HEK293 (cell line): ENCODE data around the gene BOLL.
"Not testable (repeated sequence)": the region's sequence is repeated elsewhere in the genome, so short reads cannot be mapped to it uniquely, and the experiment has no call there.

Experiments used
- CTCF ChIA-PET: fragments of 350-600 bp; formaldehyde crosslinking; extraction: SDS; loops from one replicate; lab custom pipeline; 2021; ENCODE audit warnings: antibody characterized with exemption; lab: Yijun Ruan, JAX
- POLR2A ChIA-PET: fragments of 300-600 bp; formaldehyde crosslinking; extraction: SDS; loops from one replicate; lab custom pipeline; 2020; ENCODE audit warnings: antibody characterized with exemption, inconsistent platforms; lab: Yijun Ruan, JAX
- H3K27ac ChIP-seq: fragments of 200-500 bp; sonication (Bioruptor generic); 2 replicates; pipeline ENCODE4 v1.5.1; 2014; ENCODE audit warnings: low read depth, low read length, control low read depth, inconsistent platforms; ENCODE audit errors: extremely low read depth
- H3K36me3 ChIP-seq, 2 experiments: fragments of 200-500 bp in 1 of 2; sonication (Bioruptor generic) in 1 of 2; 1 replicate in 1 of 2; 2 replicates in 1 of 2; pipeline ENCODE4 v1.5.1; 2014 to 2017; ENCODE audit warnings: inconsistent platforms in 2 of 2, low read length in 2 of 2; ENCODE audit not compliant: control insufficient read depth in 2 of 2, insufficient read depth in 1 of 2
- H3K4me1 ChIP-seq: fragments of 200-500 bp; sonication (Bioruptor generic); 2 replicates; pipeline ENCODE4 v1.5.1; 2014; ENCODE audit warnings: mild to moderate bottlenecking, low read length, inconsistent platforms; ENCODE audit not compliant: control insufficient read depth, insufficient read depth
- H3K4me3 ChIP-seq: 2 replicates; pipeline ENCODE4 v1.5.1; 2011; ENCODE audit warnings: low read depth, mild to moderate bottlenecking, control low read depth, low read length, moderate library complexity
- H3K9me3 ChIP-seq: fragments of 200-500 bp; sonication (Bioruptor generic); 2 replicates; pipeline ENCODE4 v1.5.1; 2014; ENCODE audit warnings: low read depth, low read length, inconsistent platforms; ENCODE audit not compliant: control insufficient read depth, insufficient read depth
- FEZF1 ChIP-seq: fragments of 450-650 bp; formaldehyde crosslinking; IDR thresholded peaks from 2 replicates; pipeline ENCODE4 v1.5.1; 2016; ENCODE audit warnings: missing biosample characterization, missing genetic modification characterization
- GLI4 ChIP-seq: fragments of 450-650 bp; formaldehyde crosslinking; IDR thresholded peaks from 2 replicates; pipeline ENCODE4 v1.5.1; 2016; ENCODE audit warnings: missing biosample characterization, missing genetic modification characterization
- GLIS1 ChIP-seq: fragments of 450-650 bp; formaldehyde crosslinking; IDR thresholded peaks from 2 replicates; pipeline ENCODE4 v1.5.1; 2016; ENCODE audit warnings: missing biosample characterization, missing genetic modification characterization
- OSR2 ChIP-seq: fragments of 450-650 bp; formaldehyde crosslinking; IDR thresholded peaks from 2 replicates; pipeline ENCODE4 v1.5.1; 2016; ENCODE audit warnings: missing biosample characterization, missing genetic modification characterization
- REPIN1 ChIP-seq: fragments of 450-650 bp; formaldehyde crosslinking; IDR thresholded peaks from 2 replicates; pipeline ENCODE4 v1.5.1; 2017; ENCODE audit warnings: missing biosample characterization, missing genetic modification characterization, low read depth
- SP3 ChIP-seq: fragments of 450-650 bp; formaldehyde crosslinking; IDR thresholded peaks from 2 replicates; pipeline ENCODE4 v1.5.1; 2016; ENCODE audit warnings: missing biosample characterization, missing genetic modification characterization
- ZFP37 ChIP-seq: fragments of 450-650 bp; formaldehyde crosslinking; IDR thresholded peaks from 2 replicates; pipeline ENCODE4 v1.5.1; 2016; ENCODE audit warnings: missing biosample characterization, missing genetic modification characterization
- ZIC2 ChIP-seq: fragments of 450-650 bp; formaldehyde crosslinking; IDR thresholded peaks from 2 replicates; pipeline ENCODE4 v1.5.1; 2016; ENCODE audit warnings: missing biosample characterization, missing genetic modification characterization
- ZNF132 ChIP-seq: fragments of 450-650 bp; formaldehyde crosslinking; IDR thresholded peaks from 2 replicates; pipeline ENCODE4 v1.5.1; 2017; ENCODE audit warnings: missing biosample characterization, missing genetic modification characterization, borderline replicate concordance
- ZNF140 ChIP-seq: fragments of 450-650 bp; formaldehyde crosslinking; IDR thresholded peaks from 2 replicates; pipeline ENCODE4 v1.5.1; 2016; ENCODE audit warnings: missing biosample characterization, missing genetic modification characterization
- ZNF202 ChIP-seq: fragments of 450-650 bp; formaldehyde crosslinking; IDR thresholded peaks from 2 replicates; pipeline ENCODE4 v1.5.1; 2016; ENCODE audit warnings: missing biosample characterization, missing genetic modification characterization, borderline replicate concordance
- ZNF211 ChIP-seq: fragments of 450-650 bp; formaldehyde crosslinking; IDR thresholded peaks from 2 replicates; pipeline ENCODE4 v1.5.1; 2016; ENCODE audit warnings: low read depth, missing biosample characterization, missing genetic modification characterization
- ZNF214 ChIP-seq: fragments of 450-650 bp; formaldehyde crosslinking; IDR thresholded peaks from 2 replicates; pipeline ENCODE4 v1.5.1; 2017; ENCODE audit warnings: missing biosample characterization, mild to moderate bottlenecking, missing genetic modification characterization, borderline replicate concordance
- ZNF324 ChIP-seq: fragments of 450-650 bp; formaldehyde crosslinking; IDR thresholded peaks from 2 replicates; pipeline ENCODE4 v1.5.1; 2016; ENCODE audit warnings: missing biosample characterization, missing genetic modification characterization
- ZNF433 ChIP-seq: fragments of 450-650 bp; formaldehyde crosslinking; IDR thresholded peaks from 2 replicates; pipeline ENCODE4 v1.5.1; 2016; ENCODE audit warnings: missing biosample characterization, missing genetic modification characterization, low read depth
- ZNF561 ChIP-seq: fragments of 450-650 bp; IDR thresholded peaks from 2 replicates; pipeline ENCODE4 v1.5.1; 2018; ENCODE audit warnings: missing biosample characterization, missing genetic modification characterization, borderline replicate concordance
- ZNF596 ChIP-seq: fragments of 450-650 bp; IDR thresholded peaks from 2 replicates; pipeline ENCODE4 v1.5.0; 2018; ENCODE audit warnings: missing biosample characterization, mild to moderate bottlenecking, missing genetic modification characterization, moderate library complexity
- ZNF621 ChIP-seq: fragments of 450-650 bp; formaldehyde crosslinking; IDR thresholded peaks from 2 replicates; pipeline ENCODE4 v1.5.1; 2017; ENCODE audit warnings: missing biosample characterization, missing genetic modification characterization
- ZNF677 ChIP-seq: fragments of 450-650 bp; IDR thresholded peaks from 2 replicates; pipeline ENCODE4 v1.5.0; 2018; ENCODE audit warnings: missing biosample characterization, mild to moderate bottlenecking, missing genetic modification characterization, moderate library complexity
- ZNF707 ChIP-seq: fragments of 450-650 bp; formaldehyde crosslinking; IDR thresholded peaks from 2 replicates; pipeline ENCODE4 v1.5.1; 2016; ENCODE audit warnings: missing biosample characterization, missing genetic modification characterization
- ZNF76 ChIP-seq: fragments of 450-650 bp; formaldehyde crosslinking; IDR thresholded peaks from 2 replicates; pipeline ENCODE4; 2016; ENCODE audit warnings: low read depth, missing biosample characterization, missing genetic modification characterization, borderline replicate concordance
- ZNF776 ChIP-seq: fragments of 450-650 bp; formaldehyde crosslinking; IDR thresholded peaks from 2 replicates; pipeline ENCODE4 v1.5.0; 2017; ENCODE audit warnings: missing biosample characterization, missing genetic modification characterization, borderline replicate concordance
- ZSCAN16 ChIP-seq: fragments of 450-650 bp; formaldehyde crosslinking; IDR thresholded peaks from 2 replicates; pipeline ENCODE4 v1.5.1; 2016; ENCODE audit warnings: missing biosample characterization, missing genetic modification characterization
- TF ChIP-seq, protein P1 (sequence below): fragments of 450-650 bp; formaldehyde crosslinking; IDR thresholded peaks from 2 replicates; pipeline ENCODE4 v1.5.1; 2016; ENCODE audit warnings: missing biosample characterization, missing genetic modification characterization
- TF ChIP-seq, protein P2 (sequence below): IDR thresholded peaks from 2 replicates; pipeline ENCODE4 v1.6.1; 2011; ENCODE audit warnings: mild to moderate bottlenecking, low read depth, low read length, borderline replicate concordance

Gene BOLL

DNA sequence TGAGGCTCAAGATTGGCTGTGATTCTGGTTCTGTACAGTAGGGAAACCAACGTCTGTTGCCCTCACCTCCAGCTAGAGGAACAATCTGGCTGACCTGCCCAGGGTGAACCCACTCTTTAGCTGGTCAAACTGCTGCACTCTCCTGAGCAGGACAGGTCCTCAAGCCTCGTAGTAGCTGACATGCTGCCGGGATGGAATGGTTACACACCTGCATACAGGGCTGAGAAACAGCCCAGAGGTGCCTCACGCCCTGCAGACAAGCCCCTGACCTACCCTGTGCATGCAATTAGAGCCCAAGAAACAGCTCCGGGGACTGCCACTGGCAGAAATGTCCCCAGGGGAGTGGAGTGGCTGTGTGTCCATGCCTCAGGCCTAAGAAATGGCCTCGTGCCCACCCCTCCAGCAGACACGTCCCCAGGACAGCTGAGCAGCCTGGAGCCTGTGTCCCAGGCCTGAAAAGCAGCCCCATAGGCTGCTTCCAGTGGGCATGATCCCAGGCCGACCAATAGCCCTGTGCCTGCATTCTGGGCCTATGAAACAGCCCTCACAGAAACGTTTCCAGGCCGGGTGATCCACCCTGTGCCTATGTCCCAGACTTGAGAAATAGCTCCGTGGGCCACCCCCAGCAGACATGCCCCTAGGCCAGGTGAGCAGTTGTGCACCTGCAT lies 25.4 kb downstream of the BOLL start:
- TF ChIP-seq ZNF776 (tag by site-specific recombination) (no peak), ZNF211 (no peak), ZNF677 (tag by site-specific recombination) (no peak)
- TF ChIP-seq, protein P1, sequence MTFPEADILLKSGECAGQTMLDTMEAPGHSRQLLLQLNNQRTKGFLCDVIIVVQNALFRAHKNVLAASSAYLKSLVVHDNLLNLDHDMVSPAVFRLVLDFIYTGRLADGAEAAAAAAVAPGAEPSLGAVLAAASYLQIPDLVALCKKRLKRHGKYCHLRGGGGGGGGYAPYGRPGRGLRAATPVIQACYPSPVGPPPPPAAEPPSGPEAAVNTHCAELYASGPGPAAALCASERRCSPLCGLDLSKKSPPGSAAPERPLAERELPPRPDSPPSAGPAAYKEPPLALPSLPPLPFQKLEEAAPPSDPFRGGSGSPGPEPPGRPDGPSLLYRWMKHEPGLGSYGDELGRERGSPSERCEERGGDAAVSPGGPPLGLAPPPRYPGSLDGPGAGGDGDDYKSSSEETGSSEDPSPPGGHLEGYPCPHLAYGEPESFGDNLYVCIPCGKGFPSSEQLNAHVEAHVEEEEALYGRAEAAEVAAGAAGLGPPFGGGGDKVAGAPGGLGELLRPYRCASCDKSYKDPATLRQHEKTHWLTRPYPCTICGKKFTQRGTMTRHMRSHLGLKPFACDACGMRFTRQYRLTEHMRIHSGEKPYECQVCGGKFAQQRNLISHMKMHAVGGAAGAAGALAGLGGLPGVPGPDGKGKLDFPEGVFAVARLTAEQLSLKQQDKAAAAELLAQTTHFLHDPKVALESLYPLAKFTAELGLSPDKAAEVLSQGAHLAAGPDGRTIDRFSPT: no peak

DNA sequence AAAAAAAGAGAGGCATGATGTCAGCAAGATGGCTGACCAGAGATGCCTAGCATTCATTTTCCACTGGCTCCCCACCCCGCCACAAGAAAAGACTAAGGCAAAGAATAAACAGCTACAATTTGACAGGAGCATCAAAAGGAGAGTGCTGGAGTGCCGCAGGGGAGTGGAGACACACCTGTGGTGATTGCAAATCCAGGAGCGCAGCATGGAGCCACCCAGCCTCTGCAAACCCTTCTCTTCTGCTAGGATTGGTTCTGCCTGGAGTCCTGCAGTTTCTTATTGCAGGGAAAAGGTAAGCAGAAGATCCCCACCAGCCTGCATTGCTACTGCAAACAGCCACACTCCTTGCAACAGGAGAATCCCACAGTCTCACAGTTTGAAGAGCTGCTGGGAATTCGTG lies 26.1 kb downstream of the BOLL start:
- CTCF ChIA-PET: interaction anchor here (0.5 kb wide), 1 partner anchor 92 kb away, joined by 4 read pairs; no protein-coding TSS in a partner anchor

More for the DNA sequence above, 25.4 kb downstream of the BOLL start:
- no peak overlapping the region for H3K27ac ChIP-seq
- no peaks in the 10 kb centered on the region for H3K9me3 ChIP-seq
- CTCF ChIA-PET: interaction anchor here (0.5 kb wide), 1 partner anchor 93 kb away, joined by 4 read pairs; no protein-coding TSS in a partner anchor
- no peaks in the 10 kb centered on the region for H3K36me3 ChIP-seq
- POLR2A ChIA-PET: no interaction called here
- no peak overlapping the region for H3K4me3 ChIP-seq
- H3K4me1 ChIP-seq: no peaks in the 10 kb centered on the region

DNA sequence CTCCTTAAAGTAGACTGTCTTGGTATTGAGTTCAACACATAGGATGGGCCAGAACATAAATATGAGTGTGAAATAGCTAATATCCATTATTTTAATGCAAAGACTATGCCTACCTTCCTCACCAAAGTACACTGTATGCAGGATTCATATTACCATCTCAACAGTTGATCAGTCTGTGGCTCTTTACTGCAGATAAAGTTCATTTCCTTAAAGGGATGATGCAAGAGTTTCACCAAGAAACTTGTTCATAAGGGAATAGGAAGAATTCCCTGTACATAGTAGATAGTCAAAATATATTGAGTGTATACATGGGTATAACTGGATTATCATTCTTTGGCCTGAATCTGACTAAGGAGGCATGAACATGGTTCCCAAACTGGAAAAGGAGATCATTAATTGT lies 44.9 kb downstream of the BOLL start:
- ChIA-PET POLR2A (no interaction called here), CTCF (no interaction called here)
- TF ChIP-seq ZNF76 (tag by site-specific recombination): no peak
- no peak for TF ChIP-seq ZFP37 (tag by site-specific recombination)
- TF ChIP-seq ZNF707 (tag by site-specific recombination): no peak
- no peak for TF ChIP-seq ZNF561 (tag by site-specific recombination)
- no peak for TF ChIP-seq ZSCAN16 (tag by site-specific recombination)
- no peak for TF ChIP-seq REPIN1 (tag by site-specific recombination)
- TF ChIP-seq, protein P2, sequence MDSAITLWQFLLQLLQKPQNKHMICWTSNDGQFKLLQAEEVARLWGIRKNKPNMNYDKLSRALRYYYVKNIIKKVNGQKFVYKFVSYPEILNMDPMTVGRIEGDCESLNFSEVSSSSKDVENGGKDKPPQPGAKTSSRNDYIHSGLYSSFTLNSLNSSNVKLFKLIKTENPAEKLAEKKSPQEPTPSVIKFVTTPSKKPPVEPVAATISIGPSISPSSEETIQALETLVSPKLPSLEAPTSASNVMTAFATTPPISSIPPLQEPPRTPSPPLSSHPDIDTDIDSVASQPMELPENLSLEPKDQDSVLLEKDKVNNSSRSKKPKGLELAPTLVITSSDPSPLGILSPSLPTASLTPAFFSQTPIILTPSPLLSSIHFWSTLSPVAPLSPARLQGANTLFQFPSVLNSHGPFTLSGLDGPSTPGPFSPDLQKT: no peak
- TF ChIP-seq ZNF324 (tag by site-specific recombination): no peak
- no peak for TF ChIP-seq ZNF621 (tag by site-specific recombination)
- TF ChIP-seq ZNF211: no peak
- TF ChIP-seq GLIS1: no peak
- no peak for TF ChIP-seq ZIC2 (tag by site-specific recombination)
- no peak for TF ChIP-seq ZNF433 (tag by site-specific recombination)
- TF ChIP-seq FEZF1 (tag by site-specific recombination): no peak
- Histone ChIP-seq H3K4me3 (no peak overlapping the region), H3K9me3 (no peaks in the 10 kb centered on the region), H3K4me1 (no peaks in the 10 kb centered on the region), H3K36me3 (no peaks in the 10 kb centered on the region), H3K27ac (no peak overlapping the region)

More for the DNA sequence above, 26.1 kb downstream of the BOLL start:
- no peak overlapping the region for H3K4me3 ChIP-seq
- no peaks in the 10 kb centered on the region for H3K9me3 ChIP-seq
- TF ChIP-seq ZNF596 (no peak), ZNF202 (tag by site-specific recombination) (no peak), ZNF132 (no peak), ZNF214 (tag by site-specific recombination) (no peak), GLI4 (tag by site-specific recombination) (no peak), SP3 (tag by site-specific recombination) (no peak), OSR2 (no peak), ZNF140 (no peak)
- H3K36me3 ChIP-seq: no peaks in the 10 kb centered on the region
- POLR2A ChIA-PET: no interaction called here
- H3K4me1 ChIP-seq: no peaks in the 10 kb centered on the region
- no peak overlapping the region for H3K27ac ChIP-seq

DNA sequence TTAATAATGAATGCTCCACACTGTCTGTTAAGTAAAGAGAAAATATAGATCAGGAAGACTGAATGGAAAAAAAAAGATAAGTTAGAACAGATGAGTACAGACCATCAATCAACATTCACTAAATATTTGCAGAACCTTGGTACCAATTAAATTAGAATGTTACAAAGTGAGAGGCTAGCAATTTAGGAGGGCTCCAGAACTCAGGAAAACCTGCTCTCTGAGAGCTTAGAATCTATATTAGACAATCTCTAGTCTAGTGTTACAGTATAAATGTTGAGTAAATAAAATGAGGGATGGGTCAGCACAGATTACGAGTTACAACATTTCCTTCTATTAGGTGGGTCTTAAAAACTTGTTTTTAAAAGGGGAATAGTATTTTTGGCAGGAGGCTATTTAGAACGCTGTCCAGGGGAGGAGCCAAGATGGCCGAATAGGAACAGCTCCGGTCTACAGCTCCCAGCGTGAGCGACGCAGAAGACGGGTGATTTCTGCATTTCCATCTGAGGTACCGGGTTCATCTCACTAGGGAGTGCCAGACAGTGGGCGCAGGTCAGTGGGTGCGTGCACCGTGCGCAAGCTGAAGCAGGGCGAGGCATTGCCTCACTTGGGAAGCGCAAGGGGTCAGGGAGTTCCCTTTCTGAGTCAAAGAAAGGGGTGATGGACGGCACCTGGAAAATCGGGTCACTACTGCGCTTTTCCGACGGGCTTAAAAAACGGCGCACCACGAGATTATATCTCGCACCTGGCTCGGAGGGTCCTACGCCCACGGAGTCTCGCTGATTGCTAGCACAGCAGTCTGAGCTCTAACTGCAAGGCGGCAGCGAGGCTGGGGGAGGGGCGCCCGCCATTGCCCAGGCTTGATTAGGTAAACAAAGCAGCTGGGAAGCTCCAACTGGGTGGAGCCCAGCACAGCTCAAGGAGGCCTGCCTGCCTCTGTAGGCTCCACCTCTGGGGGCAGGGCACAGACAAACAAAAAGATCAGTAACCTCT lies 56.3 kb downstream of the BOLL start:
- H3K36me3 ChIP-seq, H3K4me1 ChIP-seq, POLR2A ChIA-PET, H3K4me3 ChIP-seq, H3K27ac ChIP-seq, H3K9me3 ChIP-seq, CTCF ChIA-PET: not testable (repeated sequence)
